ENCODE data around the gene POU6F1.
"Not testable (repeated sequence)": the region's sequence is repeated elsewhere in the genome, so short reads cannot be mapped to it uniquely, and the experiment has no call there.

POU6F1 gene

DNA sequence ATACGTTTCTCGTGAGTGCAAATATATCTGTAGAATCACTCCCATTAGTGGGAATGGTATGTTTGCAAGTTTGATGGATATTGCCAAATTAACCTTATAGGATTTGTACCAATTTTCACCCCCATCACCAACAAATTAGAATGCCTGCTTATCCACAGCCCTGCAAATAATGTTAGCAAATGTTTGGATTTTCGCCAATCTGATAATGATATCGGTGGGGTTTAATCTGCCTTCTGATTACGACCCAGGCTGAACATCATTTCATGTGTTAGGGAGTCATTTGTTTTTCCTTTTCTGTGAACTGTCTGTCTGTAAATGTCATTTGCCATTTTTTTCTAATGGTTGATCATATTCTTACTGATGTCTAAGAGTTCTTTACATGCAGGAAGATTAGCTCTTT is 16.7 kb upstream of the POU6F1 start:
- intact Hi-C loops (cut with DNase I): loop anchor here (10.0 kb wide), 1 partner anchor 150 kb away; the partner anchor contains the start of gene CSRNP2
- no peak for DNase-seq

DNA sequence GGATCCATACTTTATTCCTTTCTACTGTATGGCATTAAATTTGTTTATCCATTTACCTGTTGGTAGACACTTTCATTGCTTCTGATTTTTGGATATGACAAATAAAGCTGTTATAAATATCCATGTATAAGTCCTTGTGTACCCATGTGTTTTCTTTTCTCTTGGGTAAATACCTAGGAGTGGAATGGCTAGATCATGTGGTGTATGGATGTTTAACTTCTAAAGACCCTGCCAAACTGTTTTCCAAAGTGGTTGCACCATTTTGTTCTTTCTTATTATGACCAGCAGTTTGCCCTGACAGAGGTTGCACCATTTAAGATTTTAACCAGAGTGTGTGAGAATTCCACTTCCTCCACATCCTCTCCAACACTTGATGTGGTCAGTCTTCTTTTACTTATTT is 14.8 kb upstream of the POU6F1 start:
- no peak for DNase-seq
- intact Hi-C loops (cut with DNase I): loop anchor here (10.0 kb wide), 1 partner anchor 148 kb away; the partner anchor contains the start of gene CSRNP2

DNA sequence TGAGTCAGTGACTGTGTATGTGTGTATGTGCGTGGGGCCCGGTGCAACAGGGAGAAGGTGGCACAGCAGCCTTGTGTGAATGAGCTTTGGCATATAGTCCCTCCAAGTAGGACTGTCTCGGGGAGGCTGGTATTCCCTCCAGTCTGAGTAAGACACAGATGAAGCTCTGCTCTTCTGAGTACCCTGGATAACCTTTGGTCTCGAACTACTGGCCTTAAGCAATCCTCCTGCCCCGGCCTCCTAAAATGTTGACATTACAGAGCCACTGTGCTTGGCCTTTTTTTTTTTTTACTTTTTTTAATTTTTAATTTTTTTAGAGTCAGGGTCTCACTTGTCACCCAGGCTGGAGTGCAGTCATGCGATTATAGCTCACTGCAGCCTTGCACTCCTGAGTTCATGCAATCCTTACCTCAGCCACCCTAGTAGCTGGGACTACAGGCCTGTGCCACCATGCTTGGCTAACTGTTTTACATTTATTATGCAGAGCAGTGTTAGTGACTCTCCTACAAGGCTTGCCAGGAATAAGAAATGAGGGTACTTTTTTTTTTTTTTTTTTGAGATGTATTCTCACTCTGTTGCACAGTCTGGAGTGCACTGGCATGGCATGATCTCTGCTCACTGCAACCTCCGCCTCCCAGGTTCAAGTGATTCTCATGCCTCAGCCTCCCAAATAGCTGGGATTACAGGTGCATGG is 11.4 kb upstream of the POU6F1 start:
- no peak for DNase-seq
- intact Hi-C loops (cut with DNase I): no loop called here

DNA sequence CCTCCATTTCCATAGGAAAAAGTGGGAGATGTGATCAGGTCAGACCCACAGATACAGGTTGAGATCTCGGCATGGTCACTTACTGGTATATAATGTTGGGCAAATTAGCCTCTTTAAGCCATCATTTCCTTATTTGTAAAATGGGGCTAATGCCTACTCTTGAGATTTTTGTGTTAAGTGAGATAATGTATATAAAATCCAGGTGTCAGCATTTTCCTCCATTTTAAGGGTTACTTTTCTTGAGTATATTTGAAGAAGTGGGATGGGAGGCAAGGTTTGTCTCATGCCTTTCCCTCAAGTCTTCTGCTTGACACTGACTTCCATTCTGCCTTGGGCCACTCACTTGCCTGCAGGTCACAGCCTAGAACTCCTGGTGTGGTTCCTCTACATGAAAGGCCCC is 10.1 kb upstream of the POU6F1 start:
- intact Hi-C loops (cut with DNase I): no loop called here
- DNase-seq: no peak

DNA sequence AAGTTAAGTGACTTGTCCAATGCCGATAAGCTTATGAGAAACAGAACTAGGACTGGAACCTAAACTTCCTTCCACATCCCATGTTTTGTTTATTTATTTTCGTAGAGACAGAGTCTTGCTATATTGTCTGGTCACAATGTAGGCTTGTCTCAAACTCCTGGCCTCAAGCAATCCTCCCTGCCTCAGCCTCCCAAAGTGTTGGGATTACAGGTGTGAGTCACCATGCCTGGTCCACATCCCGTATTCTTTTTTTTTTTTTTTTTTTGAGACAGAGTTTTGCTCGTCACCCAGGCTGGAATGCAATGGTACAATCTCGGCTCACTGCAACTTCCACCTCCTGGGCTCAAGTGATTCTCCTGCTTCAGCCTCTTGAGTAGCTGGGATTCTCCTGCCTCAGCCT is 9.2 kb upstream of the POU6F1 start:
- intact Hi-C loops (cut with DNase I); DNase-seq: not testable (repeated sequence)

DNA sequence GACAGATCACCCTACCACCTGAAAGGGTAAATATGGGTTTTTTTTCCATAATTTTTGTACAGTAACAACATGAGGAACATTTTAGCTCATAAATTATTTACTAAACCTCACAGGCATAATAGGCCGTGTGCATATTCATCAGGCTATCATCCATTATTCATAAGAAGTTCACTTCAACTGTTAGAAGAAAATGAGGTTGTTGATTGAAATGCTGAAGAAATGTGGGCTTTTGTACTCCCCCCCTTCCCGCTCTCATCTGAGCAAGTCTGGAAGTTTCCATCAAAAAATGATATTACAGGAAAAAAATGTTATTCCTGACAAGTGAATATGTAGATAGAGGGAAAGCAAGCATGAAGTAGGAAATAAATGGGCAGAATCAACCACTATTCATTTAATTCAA is 7.9 kb upstream of the POU6F1 start:
- DNase-seq: no peak
- intact Hi-C loops (cut with DNase I): no loop called here

DNA sequence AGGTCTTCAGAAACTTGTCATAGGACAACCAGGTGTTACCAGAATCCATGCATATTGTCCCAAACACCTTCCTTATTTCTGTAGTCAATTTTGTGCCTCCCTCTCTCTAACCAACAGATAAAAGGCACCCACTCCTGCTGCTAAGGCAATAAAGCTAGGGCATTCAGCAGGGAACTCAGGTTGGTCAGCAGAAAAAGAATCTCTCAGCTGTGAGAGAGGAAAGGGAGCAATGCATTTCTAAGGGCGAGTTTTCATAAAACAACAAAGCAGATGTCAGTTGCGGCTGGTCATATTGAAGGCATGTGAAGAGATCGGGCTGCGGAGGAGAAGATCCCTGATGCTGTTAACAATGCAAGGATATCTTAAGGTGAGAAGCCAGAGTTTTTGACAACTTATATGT is 7.4 kb upstream of the POU6F1 start:
- intact Hi-C loops (cut with DNase I): no loop called here
- DNase-seq: no peak

DNA sequence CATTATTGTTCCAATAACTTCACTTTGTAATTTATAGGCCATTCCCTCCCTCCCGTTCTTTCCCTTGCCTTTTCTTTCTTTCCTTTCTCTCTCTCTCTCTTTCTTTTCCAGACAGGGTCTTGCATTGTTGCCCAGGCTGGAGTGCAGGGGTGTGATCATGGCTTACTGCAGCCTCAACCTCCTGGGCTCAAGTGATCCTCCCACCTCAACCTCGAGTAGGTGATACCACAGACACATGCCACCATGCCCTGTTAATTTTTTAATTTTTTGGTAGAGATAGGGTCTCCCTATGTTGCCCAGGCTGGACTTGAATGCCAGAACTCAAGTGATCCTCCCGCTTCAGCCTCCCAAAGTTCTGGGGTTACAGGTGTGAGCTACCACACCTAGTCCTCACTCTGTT is 6.8 kb upstream of the POU6F1 start:
- no peak for DNase-seq
- intact Hi-C loops (cut with DNase I): no loop called here

DNA sequence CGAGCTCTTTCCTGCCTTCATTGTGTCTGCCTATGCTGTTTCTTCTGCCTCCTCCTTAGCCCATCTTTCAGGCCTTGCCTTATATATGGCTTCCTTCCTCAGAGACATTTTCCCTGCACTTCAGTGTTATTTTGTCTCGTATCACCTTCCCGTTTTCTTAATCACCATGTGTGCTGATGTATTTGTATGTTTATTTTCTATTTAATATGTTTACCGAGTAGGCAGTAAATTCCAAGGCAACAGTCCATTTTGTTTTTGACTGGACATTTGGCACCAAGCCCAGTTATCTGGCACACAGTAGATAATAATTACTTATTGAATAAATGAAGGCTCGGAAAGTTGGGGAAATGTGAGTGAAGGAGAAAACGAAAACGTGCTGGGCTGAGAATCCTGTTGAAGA is 4.6 kb upstream of the POU6F1 start:
- no peak for DNase-seq
- intact Hi-C loops (cut with DNase I): no loop called here

DNA sequence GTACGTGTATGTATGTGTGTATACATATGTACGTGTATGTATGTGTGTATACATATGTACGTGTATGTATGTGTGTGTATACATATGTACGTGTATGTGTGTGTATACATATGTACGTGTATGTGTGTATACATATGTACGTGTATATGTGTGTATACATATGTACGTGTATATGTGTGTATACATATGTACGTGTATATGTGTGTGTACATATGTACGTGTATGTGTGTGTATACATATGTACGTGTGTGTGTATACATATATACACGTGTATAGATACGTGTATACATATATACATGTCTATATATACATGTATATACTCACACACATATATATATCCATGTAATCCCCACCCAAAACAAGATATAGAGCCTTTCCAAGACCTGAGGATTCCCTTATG is 2.0 kb upstream of the POU6F1 start:
- intact Hi-C loops (cut with DNase I); DNase-seq: not testable (repeated sequence)

DNA sequence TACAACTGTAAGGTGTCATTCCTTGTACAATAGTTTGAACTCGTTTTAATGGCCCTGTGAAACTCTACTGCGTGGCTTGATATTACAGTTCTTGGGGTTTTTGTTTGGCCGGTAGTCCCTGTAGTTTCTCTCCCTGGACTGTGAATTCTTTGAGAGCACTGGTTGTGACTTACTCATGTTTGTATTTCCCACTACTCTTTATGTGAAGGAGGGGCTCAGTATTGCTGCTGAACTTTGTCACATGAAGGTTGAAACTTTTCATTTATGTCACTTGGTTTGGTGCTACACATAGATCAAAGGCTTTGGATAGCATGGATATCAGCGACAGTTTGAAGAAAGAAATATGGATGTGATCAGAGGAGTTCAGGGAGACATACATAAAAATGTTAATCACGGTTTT is 1.5 kb upstream of the POU6F1 start:
- DNase-seq: no peak
- intact Hi-C loops (cut with DNase I): no loop called here

DNA sequence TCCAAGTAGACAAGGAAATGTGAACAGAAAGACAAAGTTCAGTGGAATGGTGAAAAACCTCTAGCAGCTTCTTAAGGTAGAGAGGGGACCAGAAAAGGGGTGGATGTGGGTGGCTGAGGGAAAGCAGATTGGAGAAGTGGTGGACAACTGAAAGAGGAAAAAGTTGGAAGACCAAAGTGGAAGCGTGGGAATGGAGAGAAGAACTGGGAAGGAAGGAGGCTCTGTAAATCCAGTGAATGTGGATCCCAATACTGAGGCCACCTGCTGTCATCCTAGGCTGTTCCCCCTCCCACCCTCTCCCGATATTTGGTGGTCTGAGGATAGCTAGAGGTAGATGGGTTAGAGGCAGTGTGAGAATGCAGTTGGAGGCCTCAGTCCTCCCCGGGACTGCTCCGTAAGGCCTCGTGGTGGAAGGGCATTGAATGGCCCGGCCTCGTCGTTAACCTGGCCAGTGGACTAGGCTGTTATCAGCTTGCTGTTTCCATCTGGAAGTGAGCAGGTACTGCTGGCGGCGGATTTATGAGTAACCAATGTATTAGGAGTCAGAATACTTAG is 822 bp upstream of the POU6F1 start:
- no peak for DNase-seq
- intact Hi-C loops (cut with DNase I): no loop called here

DNA sequence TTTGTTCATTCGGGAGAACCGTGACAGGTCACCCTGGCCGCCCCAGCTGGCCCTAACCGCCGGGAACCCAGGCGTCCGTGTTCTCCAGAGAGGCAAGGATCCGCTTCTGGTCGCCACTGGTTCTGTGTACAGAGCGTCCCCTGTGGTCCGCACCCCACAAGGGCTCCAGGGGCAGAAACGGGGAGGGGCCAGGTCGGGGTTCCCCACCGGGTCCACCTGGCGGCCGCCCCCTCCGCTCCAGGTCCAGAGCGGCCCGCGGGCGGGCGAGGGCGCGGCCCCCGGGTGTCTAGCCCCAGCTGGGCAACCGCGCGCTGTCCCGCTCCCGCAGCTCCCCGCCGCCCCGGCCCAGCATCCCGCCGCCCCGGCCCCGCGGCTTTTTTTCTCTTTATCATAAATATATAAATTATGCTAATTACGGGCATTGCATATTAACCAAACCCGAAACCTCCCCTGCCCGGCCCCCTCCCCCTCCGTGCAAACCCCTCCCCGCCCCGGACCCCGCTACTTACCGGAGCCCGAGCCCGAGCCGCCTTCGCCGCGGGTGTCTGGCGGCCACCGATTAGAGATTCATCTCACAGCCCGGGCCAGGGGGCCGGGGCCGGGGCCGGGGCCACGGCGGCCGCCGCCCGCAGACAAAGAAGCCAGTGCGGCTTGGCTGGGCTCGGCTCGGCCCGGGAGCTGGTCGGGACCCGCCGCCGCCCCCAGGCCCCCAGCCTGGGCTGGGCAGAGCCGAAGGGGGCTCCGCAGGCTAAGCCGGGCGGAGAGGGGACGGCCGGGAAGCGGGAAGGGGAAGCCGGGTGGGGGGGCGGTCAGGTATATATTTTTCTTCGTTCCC is 512 bp downstream of the POU6F1 start:
- intact Hi-C loops (cut with DNase I): no loop called here
- DNase-seq: peak; percentile 39 to 85 (median 72)

DNA sequence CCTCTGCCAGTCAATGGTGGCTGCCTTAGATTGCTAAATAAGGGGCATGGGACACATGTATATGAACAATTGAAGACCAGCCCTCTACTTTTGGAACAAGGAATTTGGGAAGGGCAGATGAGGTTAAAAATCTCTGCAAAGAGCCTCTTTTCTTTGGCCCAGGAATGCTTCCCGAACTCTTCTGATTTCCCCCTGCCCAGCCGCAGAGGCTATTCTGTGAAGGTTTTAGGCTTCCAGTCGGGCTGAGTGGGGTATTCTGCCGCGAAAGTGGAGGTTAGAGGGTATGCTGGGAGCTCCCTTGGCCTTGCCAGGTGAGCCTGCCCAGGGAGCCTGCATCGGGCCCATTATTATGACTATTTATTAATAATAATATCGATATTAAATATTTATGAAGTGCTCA is 1.2 kb downstream of the POU6F1 start:
- intact Hi-C loops (cut with DNase I): no loop called here
- peak in 6 of 42 donors; percentile 14 to 43 (median 26) for DNase-seq

DNA sequence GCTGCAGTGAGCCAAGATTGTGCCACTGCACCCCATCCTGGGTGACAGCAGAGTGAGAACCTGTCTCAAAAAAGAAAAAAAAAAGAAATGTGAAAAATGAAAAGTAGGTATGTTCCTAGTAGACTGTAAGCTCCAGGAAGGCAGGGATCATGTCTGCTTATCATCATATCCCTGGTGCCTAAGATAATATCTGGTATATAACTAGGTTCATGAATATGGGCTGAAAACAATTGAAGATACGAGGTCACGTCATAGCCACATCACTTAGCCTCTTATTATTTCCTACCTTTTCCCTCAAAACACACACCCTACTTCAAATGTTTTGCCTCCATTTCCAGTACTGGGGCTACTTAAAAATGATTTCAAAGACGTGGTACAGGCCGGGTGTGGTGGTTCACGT is 3.0 kb downstream of the POU6F1 start:
- DNase-seq: no peak
- intact Hi-C loops (cut with DNase I): no loop called here

DNA sequence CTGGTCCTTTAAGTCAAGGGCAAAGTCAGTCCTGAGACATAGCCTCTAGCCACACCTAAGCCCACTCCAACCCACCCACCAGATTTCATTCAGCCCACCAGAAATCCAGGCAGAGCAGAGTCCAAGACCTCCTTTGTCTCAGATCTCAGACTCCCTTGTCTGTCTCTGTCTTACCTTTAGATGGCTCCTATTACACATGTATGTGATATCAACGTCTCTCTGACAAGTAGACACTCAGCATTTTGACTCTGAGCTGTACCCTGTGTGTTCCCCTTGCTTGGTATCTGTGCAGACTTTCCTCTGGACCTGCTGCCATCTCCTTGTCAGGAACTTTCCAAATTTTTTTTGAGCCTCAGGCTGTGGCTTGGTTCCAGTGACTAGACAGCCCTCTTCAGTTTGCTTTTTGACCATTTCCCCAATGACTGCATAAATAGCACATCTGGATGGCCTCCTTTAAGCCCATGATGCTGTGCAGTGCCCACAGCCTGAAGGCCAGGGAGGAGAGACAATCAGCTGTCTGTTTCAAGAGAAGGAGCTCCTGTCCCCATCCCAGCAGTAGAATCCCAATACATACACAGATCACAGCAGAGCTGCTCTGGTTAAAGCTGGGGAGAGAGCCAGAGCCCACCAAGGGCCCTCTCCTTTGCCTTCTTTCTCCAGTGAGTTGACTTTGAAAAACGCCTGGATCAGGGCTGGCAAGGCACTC is 7.0 kb downstream of the POU6F1 start:
- intact Hi-C loops (cut with DNase I): no loop called here
- peak in 39 of 42 donors; percentile 16 to 80 (median 50) for DNase-seq

DNA sequence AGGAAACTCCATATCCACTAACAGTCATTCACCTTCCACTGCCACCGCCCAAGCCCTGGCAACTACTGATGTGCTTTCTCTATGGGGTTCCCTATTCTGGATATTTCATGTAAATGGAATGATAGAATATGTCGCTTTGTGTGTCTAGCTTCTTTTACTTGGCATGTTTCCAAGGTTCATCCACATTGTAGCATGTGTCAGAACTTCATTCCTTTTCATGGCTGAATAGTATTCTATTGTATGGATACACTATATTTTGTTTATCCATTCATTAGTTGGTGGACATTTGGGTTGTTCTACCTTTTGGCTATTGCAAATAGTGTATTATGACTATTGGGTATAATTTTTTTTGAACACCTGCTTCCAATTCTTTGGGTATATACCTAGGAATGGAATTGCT is 8.6 kb downstream of the POU6F1 start:
- intact Hi-C loops (cut with DNase I): no loop called here
- no peak for DNase-seq

DNA sequence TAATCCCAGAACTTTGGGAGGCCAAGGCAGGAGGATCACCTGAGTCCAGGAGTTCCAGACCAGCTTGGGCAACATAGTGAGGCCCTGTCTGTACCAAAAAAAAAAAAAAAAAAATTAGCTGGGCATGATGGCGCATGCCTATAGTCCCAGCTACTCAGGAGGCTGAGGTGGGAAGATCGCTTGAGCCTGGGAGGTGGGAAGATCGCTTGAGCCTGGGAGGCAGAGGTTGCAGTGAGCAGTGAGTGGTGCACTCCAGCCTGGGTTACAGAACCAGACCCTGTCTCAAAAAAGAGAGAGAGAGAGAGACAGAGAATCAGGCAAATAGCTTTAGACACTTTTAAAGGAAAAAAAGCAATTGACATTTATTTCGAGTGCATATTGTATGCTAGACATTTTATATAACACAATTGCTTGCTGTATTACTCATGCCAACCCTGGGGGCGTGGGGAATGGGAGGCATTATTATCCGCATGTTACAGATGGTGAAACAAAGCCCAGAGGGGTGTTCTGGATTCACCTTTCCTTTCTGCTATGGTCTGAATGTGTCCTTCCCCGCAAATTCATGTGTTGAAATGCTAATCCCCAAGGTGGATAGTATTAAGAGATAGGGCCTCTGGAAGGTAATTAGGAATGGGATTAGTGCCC is 9.7 kb downstream of the POU6F1 start:
- peak in 27 of 42 donors; percentile 17 to 67 (median 41) for DNase-seq
- intact Hi-C loops (cut with DNase I): no loop called here

DNA sequence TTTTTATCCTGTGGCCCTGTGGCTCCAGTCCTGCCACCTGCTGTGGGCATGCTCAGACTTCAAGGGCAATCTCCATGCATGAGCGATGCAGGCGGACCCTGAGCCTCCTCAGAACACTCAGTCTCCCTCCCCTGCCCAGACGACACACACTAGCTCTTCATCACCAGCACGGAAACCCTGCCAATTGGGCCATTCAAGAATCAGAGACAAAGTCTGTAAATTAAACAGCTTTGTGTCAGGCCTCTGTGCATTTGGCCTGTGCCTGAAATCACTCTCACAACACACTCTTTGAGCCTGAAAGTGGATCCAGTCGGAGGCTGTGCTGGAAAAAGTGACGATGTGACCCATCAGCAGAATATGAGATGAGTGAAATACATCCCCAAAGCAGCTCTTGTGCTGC is 12.5 kb downstream of the POU6F1 start:
- intact Hi-C loops (cut with DNase I): no loop called here
- DNase-seq: peak in 25 of 42 donors; percentile 13 to 72 (median 39)

Measured in head of caudate nucleus (tissue), 42 donors.